Stromal cell of bone marrow (primary cell): Measurements from ENCODE around the gene PEX14.
"Not testable (repeated sequence)": the region's sequence is repeated elsewhere in the genome, so short reads cannot be mapped to it uniquely, and the experiment has no call there.

Experiments
- DNase-seq: peaks from one replicate; pipeline ENCODE4 v3.0.0-alpha.2; 2012; ENCODE audit warnings: low read depth

PEX14 gene, protein sequence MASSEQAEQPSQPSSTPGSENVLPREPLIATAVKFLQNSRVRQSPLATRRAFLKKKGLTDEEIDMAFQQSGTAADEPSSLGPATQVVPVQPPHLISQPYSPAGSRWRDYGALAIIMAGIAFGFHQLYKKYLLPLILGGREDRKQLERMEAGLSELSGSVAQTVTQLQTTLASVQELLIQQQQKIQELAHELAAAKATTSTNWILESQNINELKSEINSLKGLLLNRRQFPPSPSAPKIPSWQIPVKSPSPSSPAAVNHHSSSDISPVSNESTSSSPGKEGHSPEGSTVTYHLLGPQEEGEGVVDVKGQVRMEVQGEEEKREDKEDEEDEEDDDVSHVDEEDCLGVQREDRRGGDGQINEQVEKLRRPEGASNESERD

DNA sequence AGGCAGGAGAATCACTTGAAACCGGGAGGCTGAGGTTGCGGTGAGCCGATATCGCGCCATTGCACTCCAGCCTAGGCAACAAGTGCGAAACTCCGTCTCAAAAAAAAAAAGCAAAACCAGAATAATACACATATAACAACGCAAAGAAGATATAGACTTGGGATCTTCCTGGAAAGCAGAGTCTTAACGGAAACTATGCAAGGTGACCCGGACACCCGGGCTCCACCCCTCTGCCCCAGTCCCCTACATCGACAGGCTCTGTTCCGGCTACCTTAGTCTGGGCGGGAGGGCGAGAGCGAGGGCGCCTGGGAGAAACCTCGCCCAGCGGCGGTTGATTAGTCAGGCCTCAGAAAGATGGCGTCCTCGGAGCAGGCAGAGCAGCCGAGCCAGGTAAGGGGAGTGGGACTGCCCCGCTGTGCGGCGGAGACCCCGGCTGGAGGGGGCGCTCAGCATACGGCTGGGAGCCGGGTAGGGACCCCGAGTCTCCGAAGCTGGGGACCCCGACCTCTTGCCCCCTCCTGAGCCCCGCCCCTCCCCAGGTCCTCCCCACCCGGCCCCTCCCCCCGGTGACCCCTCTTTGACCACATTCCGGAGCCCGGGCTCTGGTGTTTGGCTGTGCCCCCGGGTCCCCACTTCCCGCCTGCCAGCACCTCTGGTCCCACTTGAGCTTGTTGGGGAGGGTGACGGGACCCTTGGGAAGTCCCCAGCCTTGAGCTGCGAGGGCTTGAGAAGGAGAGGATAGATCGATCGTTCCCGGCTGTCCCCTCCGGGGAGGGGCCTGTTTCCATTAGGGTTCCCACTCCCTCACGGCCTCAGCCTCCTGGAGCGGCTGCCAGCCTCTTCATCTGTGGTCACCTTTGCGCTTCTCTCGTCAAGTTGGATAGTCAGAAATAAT lies at the start of gene PEX14:
TSS of gene PEX14 (plus strand) at position 338 of the 895 bp plus-strand sequence. CDS start at position 355, 17 bp downstream.
- DNase-seq: peak; percentile 76

DNA sequence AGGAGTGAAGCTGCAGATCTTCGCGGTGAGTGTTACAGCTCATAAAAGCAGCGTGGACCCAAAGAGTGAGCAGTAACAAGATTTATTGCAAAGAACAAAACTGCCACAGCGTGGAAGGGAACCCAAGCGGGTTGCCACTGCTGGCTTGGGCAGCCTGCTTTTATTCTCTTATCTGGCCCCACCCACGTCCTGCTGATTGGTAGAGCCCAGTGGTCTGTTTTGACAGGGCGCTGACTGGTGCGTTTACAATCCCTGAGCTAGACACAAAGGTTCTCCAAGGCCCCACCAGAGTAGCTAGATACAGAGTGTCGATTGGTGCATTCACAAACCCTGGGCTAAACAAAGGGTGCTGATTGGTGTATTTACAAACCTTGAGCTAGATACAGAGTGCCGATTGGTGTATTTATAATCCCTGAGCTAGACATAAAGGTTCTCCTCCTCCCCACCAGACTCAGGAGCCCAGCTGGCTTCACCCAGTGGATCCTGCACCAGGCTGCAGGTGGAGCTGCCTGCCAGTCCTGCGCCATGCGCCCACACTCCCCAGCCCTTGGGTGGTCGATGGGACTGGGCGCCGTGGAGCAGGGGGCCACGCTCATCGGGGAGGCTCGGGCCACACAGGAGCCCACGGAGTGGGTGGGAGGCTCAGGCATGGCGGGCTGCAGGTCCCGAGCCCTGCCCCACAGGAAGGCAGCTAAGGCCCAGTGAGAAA lies 48.8 kb upstream of the PEX14 start:
- DNase-seq: not testable (repeated sequence)

DNA sequence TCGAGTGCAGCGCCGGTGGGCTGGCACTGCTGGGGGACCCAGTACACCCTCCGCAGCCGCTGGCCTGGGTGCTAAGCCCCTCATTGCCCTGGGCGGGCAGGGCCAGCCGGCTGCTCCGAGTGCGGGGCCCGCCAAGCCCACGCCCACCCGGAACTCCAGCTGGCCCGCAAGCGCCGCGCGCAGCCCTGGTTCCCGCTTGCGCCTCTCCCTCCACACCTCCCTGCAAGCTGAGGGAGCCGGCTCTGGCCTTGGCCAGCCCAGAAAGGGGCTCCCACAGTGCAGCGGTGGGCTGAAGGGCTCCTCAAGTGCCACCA lies 48.3 kb upstream of the PEX14 start:
- not testable (repeated sequence) for DNase-seq

DNA sequence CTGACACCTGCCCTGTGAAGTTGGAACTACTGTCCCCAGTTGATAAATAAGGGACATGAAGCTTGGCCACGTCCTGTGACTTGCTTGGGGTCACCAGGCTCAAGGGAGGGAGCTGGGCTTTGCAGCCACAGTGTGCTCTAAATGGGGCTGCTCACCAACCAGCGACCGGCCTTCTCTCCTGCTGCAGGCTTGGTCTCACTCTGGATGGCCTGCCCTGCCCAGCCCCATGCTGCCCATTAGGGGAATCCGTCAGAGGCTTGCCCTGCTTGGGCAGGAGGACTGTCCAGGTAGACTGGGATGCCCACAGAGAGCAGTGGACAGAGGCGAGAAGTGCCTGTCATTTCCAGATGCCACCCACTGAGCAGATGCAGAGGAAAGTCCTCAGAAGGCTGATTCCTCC lies 45.8 kb upstream of the PEX14 start:
- no peak for DNase-seq

DNA sequence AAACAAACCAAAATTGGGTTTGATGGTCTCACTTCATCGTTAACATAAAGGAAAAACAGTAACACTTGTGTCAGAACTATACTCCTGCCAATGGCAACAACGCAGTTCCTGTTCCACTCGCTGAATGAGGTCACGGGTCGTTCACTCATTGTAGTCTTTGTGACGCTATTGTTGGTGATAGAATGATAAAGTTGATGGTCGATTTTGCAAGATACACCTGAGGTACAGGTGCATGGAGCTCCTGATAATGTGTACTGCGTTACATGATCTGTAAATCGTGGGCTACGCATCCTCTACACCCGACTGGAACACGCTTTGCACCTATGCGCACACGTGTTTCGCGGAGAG lies 44.9 kb upstream of the PEX14 start:
- DNase-seq: no peak

DNA sequence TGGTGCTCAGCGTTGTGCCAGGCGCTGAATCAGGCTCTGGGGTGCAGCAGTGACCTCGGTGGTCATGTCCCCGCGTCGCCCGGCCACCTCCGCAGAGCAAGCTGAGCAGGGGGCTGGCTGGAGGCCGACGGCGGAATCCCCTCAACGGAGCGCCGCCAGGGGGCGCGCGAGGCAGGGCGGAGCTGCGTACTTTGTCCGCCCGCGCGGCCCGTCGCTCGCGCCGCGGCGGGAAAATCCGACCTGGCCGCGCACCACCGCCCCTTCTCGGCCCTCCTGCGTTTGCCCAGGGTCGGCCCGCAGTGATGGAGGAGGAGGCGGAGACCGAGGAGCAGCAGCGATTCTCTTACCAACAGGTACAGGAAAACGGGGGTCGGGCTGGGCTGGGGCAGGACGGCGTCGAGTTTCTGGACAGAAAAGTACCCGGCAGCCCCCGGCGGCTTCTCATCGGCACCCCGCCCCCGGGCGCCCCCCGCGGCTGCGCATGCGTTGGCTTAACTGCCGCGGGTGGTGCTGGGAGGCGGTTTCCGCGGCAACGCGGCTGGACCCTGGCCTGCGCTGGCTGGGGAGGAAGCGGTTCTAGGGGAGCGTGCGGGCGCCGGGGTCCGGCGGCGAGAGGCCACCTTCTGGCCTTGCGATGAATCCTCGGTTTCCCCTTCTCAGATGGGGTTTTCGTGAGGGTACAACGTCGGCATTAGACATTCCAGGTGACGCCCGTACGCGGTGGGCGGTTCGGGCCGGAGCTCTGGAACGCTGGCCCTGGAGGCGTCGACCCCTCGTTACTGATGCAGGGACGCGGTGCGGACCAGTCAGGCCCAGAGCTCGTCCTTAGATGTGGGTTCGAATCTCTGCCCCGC lies 44.3 kb upstream of the PEX14 start, which contains the start of gene CENPS:
TSS of gene CENPS (plus strand) at position 218 of the 854 bp plus-strand sequence. CDS start at position 303, 85 bp downstream.
- DNase-seq: peak; percentile 71

DNA sequence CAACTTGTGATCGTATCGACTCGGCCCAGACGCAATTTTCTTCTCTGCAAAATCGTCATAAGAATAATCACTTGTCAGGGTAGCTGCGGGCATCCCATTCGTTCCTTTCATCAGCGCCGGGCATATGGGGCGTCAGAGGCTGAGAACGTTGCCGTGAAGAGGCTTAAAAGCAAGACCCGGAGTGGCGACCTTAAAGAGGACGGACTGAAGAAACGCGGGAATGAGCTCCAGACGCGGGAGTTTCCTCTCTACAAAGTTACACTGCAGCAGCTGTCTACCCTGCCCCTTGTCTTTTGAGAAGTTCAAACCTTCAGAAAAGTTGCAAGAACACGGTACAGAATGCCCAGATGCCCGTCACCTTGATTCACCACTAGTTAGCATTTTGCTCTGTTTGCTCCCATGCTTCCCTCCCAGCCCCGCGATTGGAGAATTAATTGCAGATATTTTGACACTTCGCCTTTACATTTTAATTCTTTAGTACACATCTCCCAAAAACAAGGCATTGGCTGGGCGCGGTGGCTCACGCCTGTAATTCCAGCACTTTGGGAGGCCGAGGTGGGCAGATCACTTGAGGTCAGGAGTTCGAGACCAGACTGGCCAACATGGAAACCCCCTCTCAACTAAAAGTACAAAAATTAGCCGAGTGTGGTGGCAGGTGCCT lies 43.5 kb upstream of the PEX14 start:
- DNase-seq: peak; percentile 14

DNA sequence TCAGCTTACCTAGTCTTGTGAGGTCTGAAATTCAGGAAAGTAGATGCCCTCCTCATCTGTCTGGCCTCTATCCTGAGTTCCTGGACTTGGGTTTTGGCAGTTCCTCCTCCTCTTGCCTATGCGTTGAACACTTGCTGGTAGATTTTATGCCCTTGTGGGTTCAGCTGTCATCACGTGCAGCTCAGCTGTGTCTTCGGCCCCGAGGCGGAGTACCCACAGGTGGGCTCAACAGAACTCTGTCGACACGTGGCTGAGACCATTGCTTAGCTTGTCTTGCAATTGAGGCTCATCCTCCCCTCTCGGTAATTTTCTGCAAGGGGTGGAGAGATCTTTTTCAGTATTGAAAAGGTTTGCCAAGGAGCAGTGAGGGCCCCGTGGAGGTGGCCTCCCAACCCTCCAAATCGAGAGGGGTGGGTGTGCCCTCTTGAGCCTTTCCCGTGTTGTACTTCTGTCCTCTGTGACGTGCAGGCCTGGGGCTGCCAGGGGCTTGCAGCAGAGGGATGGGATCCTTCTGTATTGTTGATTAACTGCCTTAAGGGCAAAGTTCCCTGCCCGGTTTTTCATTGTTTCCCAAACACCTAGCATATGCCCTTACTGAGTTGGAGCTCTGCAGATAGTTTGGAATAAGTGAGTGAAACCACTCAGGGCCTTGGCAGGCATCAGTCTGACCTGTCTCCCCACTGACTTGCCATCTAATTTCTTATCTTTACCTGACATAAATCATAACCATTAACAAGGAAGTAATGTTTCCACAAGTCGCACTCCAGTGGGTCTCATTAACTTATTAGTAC lies 41.6 kb upstream of the PEX14 start:
- no peak for DNase-seq

DNA sequence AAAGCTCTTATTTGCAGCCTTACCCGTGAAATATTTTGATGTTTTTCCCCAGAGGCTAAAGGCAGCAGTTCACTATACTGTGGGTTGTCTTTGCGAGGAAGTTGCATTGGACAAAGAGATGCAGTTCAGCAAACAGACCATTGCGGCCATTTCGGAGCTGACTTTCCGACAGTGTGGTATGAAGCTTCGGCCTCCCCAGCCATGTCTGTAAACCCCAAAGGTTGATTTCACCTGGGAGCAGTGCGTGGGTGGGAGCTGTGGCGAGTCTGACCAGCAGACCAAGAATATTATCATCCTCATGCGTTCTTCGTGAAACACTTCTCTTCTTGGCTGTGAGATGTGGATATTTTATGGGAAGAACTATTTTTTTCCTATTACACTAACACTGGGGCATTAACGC lies 41.0 kb upstream of the PEX14 start:
- DNase-seq: no peak

DNA sequence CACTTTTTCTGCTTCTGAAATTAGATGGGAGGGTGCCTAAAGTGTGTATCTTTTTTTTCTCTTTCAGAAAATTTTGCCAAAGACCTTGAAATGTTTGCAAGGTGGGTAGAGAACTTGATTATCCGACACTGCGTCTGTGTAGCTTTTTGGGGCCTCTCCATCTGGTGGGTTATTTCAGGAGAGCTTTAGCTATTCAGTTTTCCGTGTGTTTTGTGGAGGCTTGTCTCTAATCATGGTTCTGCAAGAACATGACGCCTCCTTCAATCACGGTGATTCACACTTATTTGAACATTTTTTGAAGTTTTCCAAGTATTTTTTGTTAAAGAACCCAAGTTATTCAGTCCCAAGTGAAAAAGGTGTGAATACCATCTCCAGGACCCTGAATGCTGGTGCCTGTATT lies 40.2 kb upstream of the PEX14 start:
- no peak for DNase-seq

DNA sequence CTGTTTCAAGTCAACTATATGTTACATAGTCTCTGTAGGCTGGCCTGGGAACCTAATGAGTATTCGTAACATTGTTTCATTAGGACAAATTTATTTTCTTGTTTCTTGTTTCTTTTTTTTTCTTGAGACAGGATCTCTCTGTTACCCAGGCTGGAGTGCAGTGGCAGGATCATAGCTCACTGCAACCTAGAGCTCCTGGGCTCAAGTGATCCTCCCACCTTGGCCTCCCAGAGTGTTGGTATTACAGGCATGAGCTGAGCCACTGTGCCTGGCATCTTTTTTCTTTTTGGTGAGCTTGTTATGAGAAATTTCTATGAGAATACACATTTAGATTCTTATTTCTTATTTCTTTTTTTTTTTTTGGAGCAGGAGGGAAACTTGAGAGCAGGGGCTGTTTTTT lies 37.7 kb upstream of the PEX14 start:
- DNase-seq: no peak

DNA sequence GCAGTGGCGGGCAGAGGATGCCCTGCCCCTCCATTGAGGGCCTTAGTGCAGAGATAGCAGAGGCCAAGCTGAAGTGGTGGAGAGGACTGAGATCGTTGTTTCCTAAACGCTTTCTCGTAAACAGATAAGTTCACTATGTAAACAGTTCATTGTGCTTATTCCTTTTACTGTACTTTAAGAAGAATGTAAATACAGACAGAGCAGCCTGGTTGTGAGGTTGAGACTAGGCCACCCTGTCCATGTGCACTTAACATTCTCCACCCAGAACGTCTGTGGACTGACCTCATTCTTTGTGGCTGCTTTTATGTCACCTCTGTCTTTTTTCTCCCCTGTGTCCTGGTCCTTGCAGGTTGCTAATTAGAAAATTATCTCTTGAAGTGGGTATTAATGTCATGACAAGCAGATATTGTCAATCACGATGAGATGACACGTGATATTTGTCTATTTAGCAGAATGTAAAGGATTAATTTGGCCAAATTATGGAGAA lies 36.0 kb upstream of the PEX14 start:
- no peak for DNase-seq

DNA sequence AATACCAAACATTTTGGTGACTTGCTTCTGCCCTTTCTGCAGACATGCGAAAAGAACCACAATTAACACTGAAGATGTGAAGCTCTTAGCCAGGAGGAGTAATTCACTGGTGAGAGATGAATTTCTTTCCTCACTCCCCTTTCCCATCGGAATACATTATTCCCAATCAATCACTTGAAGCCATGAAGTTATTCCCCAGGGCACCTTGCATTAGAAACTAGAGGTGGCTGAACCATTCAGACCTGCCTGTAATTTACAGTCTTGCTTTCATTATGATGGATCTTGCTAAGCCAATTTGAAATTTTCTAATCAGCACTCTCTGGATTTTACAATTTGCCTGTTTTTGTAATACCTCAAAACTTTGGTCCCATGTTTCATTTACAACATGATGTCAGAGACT lies 34.4 kb upstream of the PEX14 start:
- no peak for DNase-seq

DNA sequence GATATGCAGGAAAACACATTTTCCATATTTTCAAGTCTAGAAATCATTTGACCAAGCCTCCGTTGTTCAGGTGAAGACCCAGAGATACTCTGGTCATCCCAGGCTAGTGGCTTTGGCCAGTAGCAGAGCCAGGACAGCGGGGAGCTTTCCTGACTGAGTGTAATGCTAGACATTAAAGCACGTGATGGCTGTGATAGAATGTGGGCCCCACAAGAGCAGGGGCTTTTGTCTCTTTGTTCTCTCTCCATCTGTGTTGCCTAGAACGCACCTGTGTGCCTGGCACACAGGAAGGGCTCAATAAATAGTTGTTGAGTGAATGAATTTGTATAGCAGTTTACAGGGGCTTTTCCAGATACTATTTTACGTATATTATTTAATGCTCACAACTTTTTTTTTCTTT lies 34.0 kb upstream of the PEX14 start:
- no peak for DNase-seq

DNA sequence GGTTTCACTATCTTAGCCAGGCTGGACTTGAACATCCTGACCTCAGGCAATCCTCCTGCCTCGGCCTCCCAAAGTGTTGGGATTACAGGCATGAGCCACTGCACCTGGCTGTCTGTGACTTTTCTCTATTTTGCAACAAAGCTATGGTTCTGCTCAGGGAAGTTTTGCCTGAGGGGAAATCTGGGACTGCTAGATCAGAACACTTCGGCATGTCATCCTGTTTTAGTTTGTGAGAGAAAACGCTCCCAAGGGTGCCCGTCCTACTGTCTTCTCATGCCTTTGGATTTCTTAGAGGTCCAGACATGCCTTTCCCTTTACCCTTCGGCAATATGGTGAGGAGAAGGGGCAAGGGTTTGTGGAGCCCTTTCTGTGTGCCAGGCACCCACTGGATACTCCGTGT lies 30.5 kb upstream of the PEX14 start:
- no peak for DNase-seq

DNA sequence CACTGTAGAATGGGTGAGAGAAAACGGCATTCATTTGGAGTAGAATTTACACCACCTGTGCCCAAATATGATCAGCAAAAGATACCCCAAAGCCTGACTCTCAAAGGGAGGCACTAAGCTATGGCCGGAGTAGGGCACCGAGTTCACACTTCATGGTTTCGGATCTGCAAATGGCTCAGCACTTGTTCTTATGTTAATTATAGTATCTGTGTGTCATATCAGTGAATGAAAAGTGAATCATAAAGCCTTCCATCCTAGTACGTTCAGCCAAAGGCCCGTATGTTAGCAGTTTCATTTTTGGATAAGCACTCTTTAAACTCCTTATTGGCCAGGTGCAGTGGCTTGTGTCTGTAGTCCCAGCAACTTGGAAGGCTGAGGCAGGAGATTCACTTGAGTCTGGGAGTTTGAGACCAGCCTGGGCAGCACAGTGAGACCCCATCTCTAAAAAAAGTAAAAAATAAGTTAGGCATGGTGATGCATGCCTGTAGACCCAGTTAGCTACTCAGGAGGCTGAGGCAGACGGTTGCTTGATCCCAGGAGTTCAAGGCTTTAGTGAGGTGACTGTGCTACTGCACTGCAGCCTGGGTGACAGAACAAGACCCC lies 29.9 kb upstream of the PEX14 start:
- no peak for DNase-seq

DNA sequence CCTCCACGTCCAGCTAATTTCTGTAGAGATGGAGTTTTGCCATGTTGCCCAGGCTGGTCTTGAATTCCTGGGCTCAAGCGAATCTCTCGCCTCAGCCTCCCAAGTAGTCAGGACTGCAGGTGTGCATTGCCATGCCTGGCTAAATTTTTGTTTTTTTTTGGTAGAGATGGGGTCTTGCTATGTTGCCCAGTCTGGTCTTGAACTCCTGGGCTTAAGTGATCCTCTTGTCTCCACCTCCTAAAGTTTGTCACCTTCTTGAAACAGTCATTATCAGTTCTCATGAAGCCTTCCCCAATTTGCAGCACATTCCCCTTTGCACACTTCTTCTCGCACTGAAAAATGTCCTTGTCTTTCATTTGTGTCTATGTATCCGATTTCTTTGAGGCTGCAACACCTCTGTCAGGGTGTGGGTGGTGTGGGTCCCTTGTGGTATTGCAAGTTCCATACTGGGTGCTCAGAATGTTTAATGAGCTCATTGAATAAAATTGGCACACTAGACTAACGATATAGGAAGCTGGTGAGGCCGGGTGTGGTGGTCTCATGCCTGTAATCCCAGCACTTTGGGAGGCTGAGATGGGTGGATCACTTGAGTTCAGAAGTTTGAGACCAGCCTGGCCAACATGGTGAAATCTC lies 27.8 kb upstream of the PEX14 start:
- DNase-seq: no peak

DNA sequence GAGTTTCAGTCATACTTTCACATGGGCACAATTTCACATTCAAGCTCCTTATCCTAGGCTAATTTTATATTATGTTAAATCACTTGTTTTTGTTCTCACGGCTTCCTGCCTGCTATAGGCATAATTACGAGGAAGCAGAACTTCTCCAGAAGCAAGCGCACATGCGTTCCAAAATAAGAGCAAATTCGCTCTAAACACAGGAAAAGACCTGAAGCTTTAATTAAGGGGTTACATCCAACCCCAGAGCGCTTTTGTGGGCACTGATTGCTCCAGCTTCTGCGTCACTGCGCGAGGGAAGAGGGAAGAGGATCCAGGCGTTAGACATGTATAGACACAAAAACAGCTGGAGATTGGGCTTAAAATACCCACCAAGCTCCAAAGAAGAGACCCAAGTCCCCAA lies 25.0 kb upstream of the PEX14 start, which contains the start of gene CORT:
TSS of gene CORT (plus strand) at position 281 of the 400 bp plus-strand sequence. CDS start 193 bp downstream, outside the sequence.
- DNase-seq: no peak

DNA sequence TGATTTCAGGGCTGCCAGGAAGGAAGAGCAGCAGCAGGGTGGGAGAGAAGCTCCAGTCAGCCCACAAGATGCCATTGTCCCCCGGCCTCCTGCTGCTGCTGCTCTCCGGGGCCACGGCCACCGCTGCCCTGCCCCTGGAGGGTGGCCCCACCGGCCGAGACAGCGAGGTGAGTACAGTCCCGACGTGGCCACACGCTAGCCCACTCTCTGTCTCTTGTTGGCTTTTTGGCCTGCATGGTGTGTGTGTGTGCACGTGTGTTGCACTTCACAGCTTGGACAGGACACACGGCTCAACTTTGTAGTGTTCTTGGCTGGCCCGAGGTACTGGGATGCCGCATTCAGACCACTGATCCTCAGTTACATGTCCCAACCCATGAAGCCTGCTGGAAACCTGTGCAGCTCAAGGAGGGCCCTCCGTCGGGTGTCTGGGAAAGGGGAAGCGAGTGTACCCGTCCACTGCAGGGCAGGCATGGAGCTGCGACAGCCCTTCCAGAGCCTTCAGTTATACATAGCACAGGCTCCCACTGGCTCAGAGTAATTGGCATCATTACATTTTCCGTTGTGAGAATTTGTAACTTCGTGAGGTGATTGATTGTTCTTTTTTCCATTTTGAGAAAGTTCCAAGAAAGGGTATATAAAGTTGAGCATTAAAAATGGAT lies 24.5 kb upstream of the PEX14 start:
- DNase-seq: no peak
